ENCODE measurements around the gene CCDC120. TPM values are rescaled to one million over a fixed set of nuclear protein-coding genes. Genes with fewer than 3 reads are reported as not detected.

Gene CCDC120
- total RNA-seq, 4 donors from 2014 or later: 4.4 to 19.1 (median 9.9) TPM

DNA sequence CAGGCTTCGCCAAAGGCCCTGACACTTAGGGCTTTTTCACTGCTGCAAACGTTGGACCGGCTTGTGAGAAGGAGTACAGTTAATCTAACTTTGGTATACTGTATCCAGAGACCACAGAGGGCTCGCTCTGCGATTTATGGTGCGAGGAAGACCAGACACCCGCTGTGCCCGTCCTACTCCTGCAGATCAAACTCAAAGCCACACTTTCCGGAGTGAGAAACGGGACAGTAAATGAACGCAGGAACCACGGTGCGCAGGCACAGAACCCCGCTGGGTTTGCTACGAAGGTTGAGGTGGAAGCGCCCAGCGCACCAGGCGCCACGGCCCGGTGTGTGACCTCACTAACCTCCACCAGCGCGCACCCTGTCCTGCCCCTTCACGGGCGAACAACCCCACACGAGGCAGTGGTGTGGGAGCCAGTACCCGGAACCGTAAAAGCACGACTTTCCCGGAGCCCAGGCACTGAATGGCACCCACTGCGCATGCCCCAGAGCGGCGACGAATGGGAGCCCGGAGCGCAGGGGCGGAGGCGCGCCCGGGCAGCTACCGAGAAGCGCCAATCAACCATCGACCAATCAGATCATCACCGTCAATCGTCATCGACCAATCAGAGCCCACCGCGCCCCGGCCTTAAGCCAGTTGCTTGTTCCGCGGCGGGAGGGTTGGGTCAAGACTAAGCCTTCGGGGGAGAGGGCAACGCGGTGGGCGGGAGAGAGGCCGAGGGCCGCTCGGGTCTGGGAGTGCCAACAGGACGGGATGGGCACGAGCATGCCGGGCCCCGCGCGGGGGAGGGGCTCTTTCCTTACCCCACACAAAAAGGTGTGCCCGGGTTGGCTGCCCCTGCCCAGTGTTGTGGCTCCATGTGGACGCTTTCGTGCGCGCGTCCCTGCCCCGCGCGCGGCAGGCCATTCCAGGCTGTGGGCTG is 42.2 kb downstream of the CCDC120 start:
- H3K27me3 ChIP-seq: no peaks in the 10 kb centered on the region
- 50% methylated on average over 67 of the region's 74 CpGs; no CpG with 5 or more reads in 1 of the 2 donors for WGBS, 2 donors (ENCODE audit: low coverage in 1 of 2)
- H3K36me3 ChIP-seq: no peaks in the 10 kb centered on the region
- H3K4me3 ChIP-seq: peak overlapping the region; percentile 31 to 66 (median 48)
- no peaks in the 10 kb centered on the region for H3K9me3 ChIP-seq
- peak overlapping the region; percentile 84 to 95 (median 87) for H3K27ac ChIP-seq
- intact Hi-C loops (cut with DNase I; ENCODE audit: low total_unique reads): no loop called here
- in situ Hi-C loops (cut with MboI; ENCODE audit: low pct_ligation_motif_present in 1 of 4, low pct_unique_long_range_greater_than_20kb in 1 of 4, low sequenced_read_pairs in 3 of 4): no loop called here
- TF ChIP-seq EP300 (IDR thresholded peaks at IDR 0.05; ENCODE audit: low read depth): no peak
- peak; percentile 72 for TF ChIP-seq POLR2A (IDR thresholded peaks at IDR 0.05)
- peak; percentile 78 to 91 (median 86) for TF ChIP-seq POLR2AphosphoS5 (IDR thresholded peaks at IDR 0.05)
- peak; percentile 93 for DNase-seq
- H3K4me1 ChIP-seq: peaks cover 0 to 3% (median 1%) of the 10 kb centered on the region in 4 donors

DNA sequence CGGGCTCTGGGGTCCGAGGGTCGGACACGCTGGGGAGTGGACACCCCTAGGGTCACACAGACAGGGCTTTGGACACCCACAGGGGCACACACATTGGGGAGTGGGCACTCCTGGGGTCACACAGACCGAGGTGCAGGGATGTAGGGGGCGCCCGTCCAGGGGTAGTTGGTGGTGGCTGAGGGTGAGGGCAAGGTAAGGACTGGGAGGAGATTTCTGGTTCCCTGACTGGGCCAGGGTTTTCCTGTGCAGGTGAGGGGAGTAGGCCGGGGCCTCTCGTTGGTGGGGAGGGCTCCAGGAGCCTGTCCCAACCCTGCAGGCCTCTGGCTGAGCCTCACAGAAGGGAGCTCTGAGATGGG is 42.8 kb downstream of the CCDC120 start:
- intact Hi-C loops (cut with DNase I; ENCODE audit: low total_unique reads): no loop called here
- in situ Hi-C loops (cut with MboI; ENCODE audit: low pct_ligation_motif_present in 1 of 4, low pct_unique_long_range_greater_than_20kb in 1 of 4, low sequenced_read_pairs in 3 of 4): no loop called here
- Histone ChIP-seq H3K27me3 (no peaks in the 10 kb centered on the region), H3K4me3 (peak overlapping the region; percentile 27 to 66 (median 48)), H3K9me3 (no peaks in the 10 kb centered on the region), H3K4me1 (peaks cover 0 to 3% (median 1%) of the 10 kb centered on the region in 4 donors), H3K27ac (peak overlapping the region; percentile 84 to 95 (median 87)), H3K36me3 (no peaks in the 10 kb centered on the region)
- TF ChIP-seq, protein P1, sequence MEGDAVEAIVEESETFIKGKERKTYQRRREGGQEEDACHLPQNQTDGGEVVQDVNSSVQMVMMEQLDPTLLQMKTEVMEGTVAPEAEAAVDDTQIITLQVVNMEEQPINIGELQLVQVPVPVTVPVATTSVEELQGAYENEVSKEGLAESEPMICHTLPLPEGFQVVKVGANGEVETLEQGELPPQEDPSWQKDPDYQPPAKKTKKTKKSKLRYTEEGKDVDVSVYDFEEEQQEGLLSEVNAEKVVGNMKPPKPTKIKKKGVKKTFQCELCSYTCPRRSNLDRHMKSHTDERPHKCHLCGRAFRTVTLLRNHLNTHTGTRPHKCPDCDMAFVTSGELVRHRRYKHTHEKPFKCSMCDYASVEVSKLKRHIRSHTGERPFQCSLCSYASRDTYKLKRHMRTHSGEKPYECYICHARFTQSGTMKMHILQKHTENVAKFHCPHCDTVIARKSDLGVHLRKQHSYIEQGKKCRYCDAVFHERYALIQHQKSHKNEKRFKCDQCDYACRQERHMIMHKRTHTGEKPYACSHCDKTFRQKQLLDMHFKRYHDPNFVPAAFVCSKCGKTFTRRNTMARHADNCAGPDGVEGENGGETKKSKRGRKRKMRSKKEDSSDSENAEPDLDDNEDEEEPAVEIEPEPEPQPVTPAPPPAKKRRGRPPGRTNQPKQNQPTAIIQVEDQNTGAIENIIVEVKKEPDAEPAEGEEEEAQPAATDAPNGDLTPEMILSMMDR (IDR thresholded peaks at IDR 0.05): no peak
- TF ChIP-seq POLR2AphosphoS5 (IDR thresholded peaks at IDR 0.05): no peak
- no peak for TF ChIP-seq EP300 (IDR thresholded peaks at IDR 0.05; ENCODE audit: low read depth)
- TF ChIP-seq POLR2A (IDR thresholded peaks at IDR 0.05): no peak
- WGBS, 2 donors (ENCODE audit: low coverage in 1 of 2): 46% methylated on average over 9 of the region's 9 CpGs; no CpG with 5 or more reads in 1 of the 2 donors
- peak; percentile 14 for DNase-seq

DNA sequence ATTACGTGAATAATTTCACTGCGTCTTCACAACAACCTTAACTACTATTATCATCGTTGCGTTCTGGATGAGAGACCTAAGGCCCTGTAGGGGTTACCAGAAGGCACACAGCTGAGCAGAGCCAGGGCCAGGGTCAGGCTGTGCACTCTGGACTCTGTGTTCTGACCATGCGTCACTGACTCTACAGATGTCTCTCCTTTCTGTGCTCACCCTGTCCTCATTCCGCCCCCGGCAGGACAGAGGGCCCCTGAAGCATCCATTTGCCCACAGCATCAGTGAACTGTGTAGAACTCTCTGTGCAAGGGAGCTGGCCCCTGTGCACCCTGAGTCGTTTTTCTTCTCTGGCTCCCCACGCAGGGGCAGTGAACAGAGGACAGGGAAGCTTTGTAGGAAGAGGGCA is 43.4 kb downstream of the CCDC120 start:
- Histone ChIP-seq H3K27ac (no peak overlapping the region), H3K4me3 (no peak overlapping the region), H3K27me3 (no peaks in the 10 kb centered on the region), H3K4me1 (peaks cover 0 to 3% (median 1%) of the 10 kb centered on the region in 4 donors), H3K36me3 (no peaks in the 10 kb centered on the region), H3K9me3 (no peaks in the 10 kb centered on the region)
- 78 to 92% methylated on average over 2 to 9 of the region's 9 CpGs for WGBS, 2 donors (ENCODE audit: low coverage in 1 of 2)
- TF ChIP-seq POLR2AphosphoS5 (IDR thresholded peaks at IDR 0.05): no peak
- TF ChIP-seq POLR2A (IDR thresholded peaks at IDR 0.05): no peak
- TF ChIP-seq, protein P1 (IDR thresholded peaks at IDR 0.05): no peak
- TF ChIP-seq EP300 (IDR thresholded peaks at IDR 0.05; ENCODE audit: low read depth): no peak
- intact Hi-C loops (cut with DNase I; ENCODE audit: low total_unique reads) (no loop called here), in situ Hi-C loops (cut with MboI; ENCODE audit: low pct_ligation_motif_present in 1 of 4, low pct_unique_long_range_greater_than_20kb in 1 of 4, low sequenced_read_pairs in 3 of 4) (no loop called here)
- no peak for DNase-seq

DNA sequence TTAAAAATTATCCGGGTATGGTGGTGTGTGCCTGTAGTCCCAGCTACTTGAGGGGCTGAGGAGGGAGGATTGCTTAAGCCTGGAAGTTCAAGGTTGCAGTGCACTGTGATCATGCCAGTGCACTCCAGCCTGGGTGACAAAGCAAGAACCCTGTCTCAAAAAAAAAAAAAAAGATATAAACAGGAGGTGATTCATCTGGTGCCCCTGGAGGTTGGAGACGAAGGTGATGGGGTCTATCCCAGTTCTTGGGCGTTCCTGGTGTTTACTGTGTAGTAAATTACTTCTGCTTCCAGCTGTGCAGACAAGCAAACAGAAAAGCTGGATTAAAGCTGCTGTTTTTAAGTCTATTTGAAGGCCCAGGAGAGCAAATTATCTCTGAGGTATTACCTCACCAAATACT is 44.8 kb downstream of the CCDC120 start:
- no peak overlapping the region for H3K4me3 ChIP-seq
- intact Hi-C loops (cut with DNase I; ENCODE audit: low total_unique reads) (no loop called here), in situ Hi-C loops (cut with MboI; ENCODE audit: low pct_ligation_motif_present in 1 of 4, low pct_unique_long_range_greater_than_20kb in 1 of 4, low sequenced_read_pairs in 3 of 4) (no loop called here)
- peaks cover 0 to 3% (median 1%) of the 10 kb centered on the region in 4 donors for H3K4me1 ChIP-seq
- H3K27me3 ChIP-seq: no peaks in the 10 kb centered on the region
- 52% methylated on average over 3 of the region's 3 CpGs; no CpG with 5 or more reads in 1 of the 2 donors for WGBS, 2 donors (ENCODE audit: low coverage in 1 of 2)
- no peak overlapping the region for H3K27ac ChIP-seq
- H3K36me3 ChIP-seq: no peaks in the 10 kb centered on the region
- no peaks in the 10 kb centered on the region for H3K9me3 ChIP-seq
- no peak for DNase-seq
- no peak for TF ChIP-seq EP300 (IDR thresholded peaks at IDR 0.05; ENCODE audit: low read depth)
- no peak for TF ChIP-seq POLR2AphosphoS5 (IDR thresholded peaks at IDR 0.05)
- TF ChIP-seq POLR2A (IDR thresholded peaks at IDR 0.05): no peak
- TF ChIP-seq, protein P1 (IDR thresholded peaks at IDR 0.05): no peak

All from transverse colon (tissue), 4 donors.